Stimulated activated naive CD4-positive, alpha-beta T cell treated with Interleukin-2 at 50 U/mL for 16 hours (primary cell): ENCODE results near the gene KRT74.

ENCODE experiments used
- DNase-seq: peaks from one replicate; lab custom pipeline; 2025; lab: John Stamatoyannopoulos, UW

The KRT74 gene

DNA sequence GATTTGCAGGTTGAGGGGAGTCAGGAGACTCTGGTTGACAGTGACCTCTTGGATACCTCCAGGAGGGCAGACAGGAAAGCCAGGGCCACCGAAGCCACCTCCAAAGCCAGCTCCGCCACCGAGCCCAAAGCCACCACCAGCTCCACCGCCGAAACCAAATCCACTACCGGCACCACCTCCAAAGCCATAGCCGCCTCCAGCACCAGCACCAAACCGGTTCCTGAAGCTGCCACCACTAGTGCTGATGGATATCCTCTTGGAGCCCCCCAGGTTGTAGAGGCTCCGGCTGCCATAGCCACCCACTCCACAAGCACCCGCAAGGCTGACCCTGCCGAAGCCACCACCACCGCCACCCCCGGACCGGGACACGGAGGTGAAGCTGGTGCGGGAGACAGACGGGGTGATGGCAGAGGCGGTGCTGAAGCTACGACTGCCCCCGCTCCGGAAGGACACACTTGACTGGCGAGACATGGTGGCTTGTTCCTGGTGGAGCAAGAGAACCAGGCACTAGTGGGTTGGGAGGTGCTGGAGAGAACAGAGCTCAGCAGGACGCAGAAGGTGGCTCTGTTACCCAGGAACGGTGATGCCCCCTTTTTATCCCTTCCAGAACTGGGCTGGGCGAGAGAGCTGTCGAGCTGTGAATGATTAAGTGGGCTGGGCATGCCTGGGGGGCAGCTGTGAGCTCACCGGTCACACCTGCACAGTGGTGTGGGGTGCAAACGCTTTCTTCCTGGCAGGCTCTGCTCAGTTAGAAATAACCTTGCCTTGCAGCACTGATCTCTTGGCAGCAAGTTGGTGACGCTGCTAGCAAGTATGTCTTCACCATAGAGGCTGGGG lies 53.6 kb downstream of the KRT74 start, which contains the start of gene KRT5:
Gene KRT5 (minus strand): TSS at position 569 of the 837 bp plus-strand sequence. CDS start 98 bp downstream, at position 471.
- no peak for DNase-seq

DNA sequence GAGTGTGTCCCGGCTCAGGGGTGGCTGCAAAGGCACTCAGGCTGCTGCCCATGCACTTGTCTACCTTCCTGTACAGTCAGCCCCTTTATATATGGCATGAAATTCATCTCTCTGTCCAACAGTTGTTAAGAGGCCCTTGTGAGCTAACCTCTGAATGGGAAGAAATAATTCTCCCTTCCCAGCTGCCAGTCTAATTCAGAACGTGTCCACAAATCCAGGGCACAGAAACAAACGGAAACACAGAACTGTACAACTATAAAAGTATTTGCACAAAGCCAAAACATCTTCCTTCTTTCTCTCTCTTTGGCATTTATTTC lies 54.3 kb downstream of the KRT74 start:
- no peak for DNase-seq

DNA sequence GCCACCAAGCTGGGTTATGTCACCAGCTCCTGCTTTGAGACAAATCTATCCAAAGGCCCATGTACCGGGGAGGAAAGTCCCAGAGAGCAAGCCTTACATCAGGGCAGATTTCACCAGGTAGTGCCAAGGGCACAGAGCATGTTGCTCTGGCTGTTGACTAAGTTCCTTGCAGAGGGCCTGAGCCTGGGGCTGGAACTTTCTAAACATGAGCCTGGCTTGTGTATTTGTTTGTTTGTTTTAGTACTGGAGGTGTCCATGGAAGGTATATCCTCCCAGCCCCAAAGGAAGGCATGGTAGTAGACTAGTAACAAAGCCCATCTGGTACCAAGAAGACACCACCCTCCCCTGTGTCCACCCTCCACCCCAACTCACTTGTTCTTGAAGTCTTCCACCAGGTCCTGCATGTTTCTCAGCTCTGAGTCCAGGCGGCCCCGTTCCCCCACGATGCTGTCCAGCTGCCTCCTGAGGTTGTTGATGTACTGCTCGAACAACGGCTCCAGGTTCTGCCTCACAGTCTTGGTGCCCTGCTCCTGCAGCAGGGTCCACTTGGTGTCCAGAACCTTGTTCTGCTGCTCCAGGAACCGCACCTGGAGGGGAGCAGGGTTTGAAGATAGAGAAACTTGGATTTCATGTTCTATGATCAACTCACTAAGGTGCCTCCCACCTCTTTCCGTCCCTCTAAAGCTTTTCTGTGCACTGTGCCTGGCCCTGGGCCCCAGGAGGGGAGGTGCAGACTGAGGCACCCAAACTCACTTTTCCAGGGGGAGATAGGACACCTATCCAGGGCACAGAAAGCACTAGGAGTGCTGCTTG lies 54.9 kb downstream of the KRT74 start:
- no peak for DNase-seq

DNA sequence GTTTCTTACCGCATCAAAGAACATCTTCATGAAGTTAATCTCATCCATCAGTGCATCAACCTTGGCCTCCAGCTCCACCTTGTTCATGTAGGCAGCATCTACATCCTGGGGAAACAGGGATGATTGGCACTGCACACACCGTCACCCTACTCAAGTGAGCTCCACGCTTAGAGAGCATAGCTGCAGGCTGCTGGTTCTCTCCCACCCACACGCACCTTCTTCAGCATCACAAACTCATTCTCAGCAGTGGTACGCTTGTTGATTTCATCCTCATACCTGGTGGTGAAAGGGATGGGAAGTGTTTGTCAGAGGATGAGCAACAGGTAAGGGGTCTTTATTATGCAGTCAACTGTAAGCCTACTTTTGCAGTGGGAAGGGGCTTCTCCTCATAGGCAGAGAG lies 55.8 kb downstream of the KRT74 start:
- no peak for DNase-seq

DNA sequence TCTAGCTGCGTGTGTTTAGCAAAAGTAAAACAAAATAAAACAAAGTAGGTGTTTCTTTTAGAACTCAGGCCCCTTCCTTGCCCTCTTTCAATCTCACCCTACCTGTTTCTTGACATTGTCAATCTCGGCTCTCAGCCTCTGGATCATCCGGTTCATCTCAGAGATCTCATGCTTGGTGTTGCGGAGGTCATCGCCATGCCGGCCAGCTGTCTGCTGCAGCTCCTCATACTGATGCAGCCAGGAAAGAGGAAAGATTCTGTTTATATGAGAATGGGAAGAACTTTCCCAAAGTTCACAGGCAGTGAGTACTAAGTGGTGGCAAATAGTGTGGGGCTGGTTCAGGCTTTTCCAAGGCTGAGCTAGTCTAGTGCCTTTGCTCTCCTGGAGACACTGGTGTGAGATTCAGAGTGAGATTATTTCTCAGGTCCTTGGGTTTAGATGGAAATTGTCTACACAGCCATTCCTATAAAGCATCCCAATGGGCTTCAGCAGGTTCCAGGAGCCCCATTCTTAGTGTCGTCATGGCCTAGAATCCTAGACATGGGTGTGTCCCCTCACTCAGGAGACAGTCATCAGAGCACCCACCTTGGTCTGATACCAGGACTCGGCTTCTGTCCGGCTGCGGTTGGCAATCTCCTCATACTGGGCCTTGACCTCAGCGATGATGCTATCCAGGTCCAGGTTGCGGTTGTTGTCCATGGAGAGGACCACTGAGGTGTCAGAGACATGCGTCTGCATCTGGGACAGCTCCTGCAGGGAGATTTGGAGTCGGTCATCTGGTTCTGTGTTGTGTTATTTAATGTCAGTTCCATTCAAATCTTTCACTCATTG lies 56.4 kb downstream of the KRT74 start:
- DNase-seq = no peak

DNA sequence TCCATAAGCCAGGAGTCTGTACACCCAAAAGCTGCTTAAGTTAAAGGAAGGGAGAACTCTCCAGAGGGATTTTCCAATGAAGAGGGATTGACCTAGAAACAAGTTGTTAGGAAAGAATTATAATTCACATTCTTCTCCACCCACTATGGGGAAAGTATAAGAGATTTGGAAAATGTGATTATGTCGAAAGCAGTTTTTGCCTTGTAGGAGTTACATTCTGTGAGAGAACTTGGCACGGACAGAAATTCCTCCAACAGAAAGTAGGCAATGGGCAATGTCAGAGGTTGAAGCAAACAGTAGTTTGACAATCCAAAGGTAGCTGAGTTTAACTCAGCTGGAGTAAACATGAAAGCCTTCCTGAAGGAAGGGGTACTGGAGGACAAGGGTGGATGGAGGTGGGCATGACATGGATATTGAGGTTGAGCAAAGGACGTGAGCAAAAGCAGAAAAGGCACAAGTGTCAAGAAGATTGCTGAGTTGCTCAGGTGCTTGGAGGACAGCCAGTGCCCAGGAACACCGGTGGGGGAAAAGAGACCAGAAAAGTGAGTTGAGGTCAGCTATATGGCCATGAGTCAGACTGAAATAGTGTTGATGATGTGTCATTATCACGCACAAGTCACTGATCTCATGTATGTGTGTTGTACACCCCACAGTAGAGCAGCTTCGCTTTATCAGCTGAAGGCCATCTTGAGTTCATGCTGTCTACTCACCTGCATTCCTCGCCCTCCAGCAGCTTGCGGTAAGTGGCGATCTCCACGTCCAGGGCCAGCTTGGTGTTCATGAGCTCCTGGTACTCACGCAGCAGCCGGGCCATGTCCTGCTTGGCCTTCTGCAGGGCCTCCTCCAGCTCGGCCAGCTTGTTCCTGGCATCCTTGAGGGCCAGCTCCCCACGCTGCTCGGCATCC lies 57.5 kb downstream of the KRT74 start:
- no peak for DNase-seq
